Erythroblast (primary cell): ENCODE results near the gene TRA2B.

Experiments used
- GATA1 ChIP-seq: IDR thresholded peaks from 2 replicates; pipeline ENCODE4 v1.6.1; 2011; ENCODE audit warnings: low read depth, mild to moderate bottlenecking, control low read depth, low read length, moderate library complexity
- POLR2A ChIP-seq: IDR thresholded peaks from 2 replicates; pipeline ENCODE4 v1.6.1; 2011; ENCODE audit warnings: mild to moderate bottlenecking, low read length

DNA sequence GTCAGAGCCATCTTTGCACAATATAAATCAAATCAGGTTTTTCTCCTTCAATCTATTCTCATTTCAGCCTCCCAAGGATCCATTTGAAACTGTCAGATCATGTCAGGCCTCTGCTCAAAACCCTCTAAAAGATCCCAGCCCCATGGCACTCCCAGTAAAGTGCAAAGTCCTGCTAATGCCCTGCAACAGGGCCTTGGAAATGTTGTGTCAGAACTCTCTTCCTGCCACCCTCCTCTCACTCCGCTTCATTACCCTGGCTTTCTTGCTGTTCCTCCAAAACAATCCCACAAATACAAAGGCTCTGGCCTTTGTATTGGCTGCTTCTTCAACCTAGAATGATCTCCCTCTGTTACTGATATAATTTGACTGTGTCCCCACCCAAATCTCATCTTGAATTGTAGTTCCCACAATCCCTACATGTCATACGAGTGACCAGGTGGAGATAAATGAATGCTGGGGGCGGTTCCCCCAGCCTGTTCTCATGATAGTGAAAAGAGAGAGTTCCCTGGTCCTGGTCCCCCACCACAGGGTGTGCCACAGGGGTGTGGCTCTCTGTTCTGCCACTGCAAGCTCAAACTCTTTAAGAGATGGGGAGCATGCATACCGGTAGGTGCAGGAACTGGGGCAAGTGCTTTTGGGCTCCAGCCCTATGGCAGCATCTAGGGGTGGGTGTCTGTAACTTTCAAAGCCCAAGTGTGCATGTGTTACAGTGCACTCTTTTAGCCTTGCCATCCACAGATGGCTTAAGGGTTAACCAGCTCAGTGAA, 22.9 kb upstream of the TRA2B start:
- TF ChIP-seq POLR2A = no peak
- TF ChIP-seq GATA1 = no peak
